Kidney capillary endothelial cell (primary cell): ENCODE measurements around the gene GPATCH2L.

Experiments used
- DNase-seq: peaks from one replicate; pipeline ENCODE4 v3.0.0-alpha.2; 2018; ENCODE audit warnings: low spot score

Gene GPATCH2L

DNA sequence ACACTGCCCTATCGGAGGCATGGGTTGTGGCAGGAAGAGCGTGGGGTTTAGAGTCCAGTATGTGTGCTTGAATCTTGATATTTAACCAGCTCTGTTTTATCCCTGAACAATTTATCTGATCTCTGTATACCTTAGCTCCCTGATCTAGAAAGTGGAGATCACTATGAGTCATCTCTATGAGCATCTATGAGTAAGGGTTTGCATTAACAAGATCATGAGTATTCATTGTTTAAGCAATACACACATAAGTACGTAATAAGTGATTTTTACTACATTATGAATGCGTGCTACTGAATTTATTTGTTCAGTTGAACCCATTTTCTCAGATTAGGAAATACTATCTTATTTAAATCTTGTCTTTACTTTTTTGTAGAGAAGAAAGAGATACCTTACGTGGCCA is 49.4 kb downstream of the GPATCH2L start:
- DNase-seq, result peak; percentile 29

DNA sequence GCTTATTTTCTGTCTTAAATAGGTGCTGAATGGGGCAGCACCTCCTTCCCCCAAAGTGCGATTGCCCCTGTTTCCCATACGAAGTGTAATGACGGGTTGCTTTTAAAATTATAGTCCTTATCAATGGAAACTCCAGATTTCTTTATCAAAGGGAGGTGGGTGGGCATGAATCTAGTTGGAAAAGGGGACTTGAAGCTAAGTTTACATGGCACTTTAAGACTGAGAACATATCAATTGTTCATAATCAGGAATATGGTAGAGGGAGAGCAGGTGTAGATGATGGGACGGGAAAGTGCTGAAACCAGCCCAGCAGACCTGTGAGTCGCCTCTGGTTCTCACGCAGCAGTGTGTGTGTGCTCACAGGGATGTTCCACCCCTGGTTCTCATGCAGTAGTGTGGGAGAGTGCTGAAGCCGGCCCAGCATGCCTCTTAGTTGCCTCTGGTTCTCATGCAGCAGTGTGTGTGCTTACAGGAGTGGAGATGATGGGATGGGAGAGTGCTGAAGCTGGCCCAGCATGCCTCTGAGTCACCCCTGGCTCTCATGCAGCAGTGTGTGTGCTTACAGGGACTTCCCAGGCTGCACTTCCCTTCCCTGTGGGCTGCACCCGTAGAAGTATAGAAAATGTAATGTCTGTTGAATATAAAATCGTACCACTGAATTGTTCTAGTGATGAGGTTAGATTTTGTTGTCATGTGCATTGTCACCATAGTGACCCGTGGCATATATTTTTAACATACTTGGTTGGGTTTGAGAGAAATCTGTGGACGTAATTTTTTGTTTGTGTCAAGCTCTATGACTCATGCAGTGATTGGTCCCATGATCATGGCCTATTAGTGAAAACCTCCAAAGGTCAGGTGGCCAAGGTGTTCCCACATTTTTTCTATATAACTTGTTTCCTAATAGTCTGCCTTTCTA is 51.6 kb downstream of the GPATCH2L start:
- peak; percentile 13 for DNase-seq

DNA sequence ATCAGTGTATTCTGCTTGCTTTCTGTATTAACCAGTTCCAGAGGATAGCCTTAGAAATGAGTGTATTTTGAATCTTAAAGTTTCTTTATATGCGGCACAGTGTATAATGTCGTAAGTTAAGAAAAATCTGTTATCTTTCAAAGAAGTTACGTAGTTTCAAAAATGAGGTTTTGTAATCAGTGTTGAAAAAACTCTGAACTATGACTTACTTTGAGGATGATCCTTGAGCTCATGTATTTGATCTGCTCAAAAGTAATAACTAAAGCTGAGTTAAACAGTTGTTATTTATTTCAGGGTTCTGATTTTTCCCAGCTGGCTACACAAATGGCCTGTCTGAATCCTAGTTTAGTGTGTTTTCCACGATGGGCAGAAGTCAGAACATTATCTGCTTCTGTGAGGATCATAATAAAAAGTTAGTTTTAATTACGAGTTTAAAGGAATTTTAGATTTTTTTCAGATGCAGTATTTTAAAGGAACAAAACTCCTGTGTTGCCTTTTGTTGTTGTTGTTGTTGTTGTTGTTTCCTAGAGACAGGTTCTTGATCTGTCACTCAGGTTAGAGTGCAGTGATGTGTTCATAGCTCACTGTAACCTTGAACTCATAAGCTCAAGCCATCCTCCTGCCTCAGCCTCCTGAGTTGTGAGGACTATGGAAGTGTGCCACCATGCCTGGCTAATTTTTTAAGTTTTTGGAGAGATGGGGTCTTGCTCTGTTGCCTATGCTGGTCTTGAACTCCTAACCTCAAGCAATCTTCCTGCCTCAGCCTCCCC is 52.9 kb downstream of the GPATCH2L start:
- no peak for DNase-seq

DNA sequence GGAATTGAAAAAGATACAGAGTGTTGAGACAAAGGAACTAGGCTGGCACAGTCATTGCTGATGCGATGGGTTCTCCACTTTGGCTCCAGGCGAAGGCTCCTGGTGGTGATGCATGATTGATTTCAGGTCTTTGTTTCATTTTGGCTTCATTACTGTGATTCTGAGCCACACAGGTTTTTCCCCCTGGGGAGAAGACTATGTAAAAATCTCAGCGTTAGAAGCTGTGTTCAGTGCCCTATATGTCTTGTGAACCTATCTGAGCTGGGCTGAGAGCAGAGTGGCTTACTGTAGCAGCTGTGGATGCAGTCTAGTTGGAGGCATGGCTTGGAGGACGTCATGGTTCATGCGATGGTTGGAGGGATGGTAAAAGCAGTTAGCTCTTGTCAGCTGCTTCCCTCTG is 54.0 kb downstream of the GPATCH2L start:
- DNase-seq, result no peak

DNA sequence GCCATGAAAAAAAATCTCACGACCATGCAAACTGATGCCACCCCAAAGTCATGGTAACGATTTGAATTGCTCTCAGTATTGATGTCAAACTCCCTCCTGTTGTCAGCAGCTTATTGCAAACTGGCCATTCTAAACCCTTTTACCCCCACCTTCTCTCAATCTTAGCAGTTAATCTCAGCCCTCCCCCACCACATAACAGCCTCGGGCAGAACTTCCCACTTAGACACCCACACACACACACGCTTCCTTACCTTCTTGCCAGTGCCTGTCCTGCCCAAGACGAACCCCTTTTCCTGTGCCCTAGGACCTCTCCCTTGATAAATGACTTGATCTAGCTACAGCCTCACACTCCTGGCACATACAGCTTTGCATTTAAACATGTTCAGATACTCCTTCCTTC is 56.6 kb downstream of the GPATCH2L start:
- no peak for DNase-seq

DNA sequence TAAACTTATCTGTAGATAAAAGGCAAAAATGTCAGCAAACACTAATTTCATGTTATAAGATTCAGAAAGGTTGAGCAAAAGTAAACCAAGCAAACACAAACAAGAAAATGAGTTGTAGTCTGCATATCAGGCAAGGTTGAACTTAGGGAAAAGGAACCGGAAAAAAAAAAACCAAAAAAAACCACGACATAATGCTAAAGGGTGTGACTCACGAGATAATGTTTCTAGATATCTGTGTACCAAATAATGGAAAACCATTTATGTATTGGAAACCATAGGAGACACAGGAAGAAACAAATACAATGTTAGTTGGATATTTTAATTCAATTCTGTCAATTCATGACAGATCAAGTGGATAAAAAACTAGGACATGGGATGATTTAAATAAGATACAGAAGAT is 60.5 kb downstream of the GPATCH2L start:
- no peak for DNase-seq

DNA sequence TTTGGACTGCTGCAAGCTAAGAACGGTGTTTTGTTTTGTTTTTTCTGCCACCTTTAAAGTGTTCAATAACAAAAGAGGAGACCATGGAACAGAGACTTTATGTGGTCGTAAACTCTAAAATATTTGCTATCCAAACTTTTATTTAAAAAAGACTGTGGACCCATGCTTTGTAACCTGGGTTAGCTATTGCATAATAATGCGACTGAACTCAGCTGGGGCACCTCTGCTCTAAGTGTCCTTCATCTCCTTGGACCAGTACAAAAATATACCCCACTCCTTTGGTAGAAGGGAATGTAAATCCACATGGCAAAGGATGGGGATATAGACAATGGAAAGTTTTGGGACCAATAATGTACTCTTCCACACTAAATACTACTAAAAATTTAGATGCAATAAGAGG is 65.5 kb downstream of the GPATCH2L start:
- DNase-seq, result no peak

DNA sequence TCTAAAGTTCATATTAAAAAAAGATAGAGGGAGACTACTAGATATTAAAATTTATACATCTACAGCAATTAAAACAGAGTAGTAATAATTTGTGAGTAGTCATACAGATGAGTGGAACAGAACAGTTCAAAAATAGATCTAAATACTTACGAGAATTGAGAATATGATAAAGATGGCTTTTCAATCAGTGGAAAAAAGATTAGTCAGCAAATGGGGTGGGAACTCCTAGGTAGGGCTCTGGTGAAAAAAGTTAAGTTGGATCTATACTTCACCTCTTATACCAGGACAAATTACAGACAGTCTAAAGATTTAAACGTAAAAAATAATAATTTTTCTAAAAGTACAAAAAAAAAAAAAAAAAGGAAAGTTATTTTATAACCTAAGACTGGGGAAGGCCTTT is 66.9 kb downstream of the GPATCH2L start:
- no peak for DNase-seq

DNA sequence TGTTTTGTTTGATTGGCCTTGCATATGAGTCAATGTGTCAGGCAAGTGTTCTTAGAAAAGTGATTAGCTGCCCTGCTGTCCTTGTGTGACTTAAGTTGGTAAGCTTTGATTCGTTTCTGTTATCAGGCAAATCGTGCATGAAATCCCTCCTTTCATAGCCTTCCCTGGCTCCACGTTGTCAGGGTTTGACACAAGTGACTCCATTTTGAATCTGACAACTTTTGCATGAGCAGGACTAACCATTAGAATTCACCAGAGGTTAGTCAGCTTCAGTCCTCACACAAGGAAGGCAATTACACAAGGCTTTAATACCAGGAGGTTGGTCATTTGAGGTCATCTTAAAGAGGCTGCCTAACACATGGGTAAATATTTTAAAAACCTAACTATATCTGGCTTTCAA is 68.2 kb downstream of the GPATCH2L start:
- DNase-seq, result no peak

DNA sequence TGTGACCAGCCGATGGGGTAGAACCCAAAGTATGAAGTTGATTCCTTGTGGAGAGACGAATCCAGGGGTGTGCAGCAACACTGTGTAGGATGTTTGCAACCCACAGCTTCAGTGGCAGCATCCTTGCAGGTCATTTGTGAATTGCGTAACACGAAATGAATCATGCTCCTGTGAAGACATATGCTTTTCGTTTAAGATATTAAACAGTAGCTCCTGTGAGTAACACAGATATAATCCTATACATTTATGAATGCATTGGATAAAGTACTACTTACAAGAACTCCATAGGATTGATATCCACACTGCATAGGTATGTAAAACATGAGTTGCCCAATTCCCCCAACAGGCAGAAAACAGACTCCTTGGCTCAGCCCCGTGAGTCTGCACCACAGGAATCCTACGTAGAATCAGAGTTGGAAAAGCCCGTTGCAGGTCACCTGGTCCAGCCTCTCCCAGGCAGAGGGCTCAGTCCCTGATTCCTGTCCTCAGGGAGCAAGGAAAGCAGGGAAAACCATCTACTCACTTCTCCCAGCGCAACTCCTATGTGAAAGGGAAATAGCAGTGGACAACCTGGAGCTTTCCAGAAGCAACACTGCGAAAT is 75.8 kb downstream of the GPATCH2L start:
- no peak for DNase-seq

DNA sequence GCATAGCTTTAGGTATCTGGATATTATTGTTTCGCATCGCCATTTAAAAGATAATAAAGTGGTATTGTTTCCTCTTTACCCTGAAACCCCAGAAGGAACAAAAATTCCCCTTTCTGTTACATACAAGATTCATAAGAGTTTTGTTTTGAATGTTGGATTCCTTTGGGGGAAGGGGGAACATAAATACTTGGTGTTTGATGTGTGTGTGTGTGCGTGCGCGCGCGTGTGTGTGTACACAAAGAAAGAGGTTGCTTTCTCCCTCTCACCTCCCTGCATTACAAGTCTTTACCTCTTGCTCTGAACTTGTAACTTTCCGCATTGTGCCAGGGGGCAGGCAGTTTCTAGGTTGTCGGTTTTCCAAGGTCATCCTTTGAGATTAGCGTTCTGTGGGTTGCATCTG is 76.4 kb downstream of the GPATCH2L start:
- no peak for DNase-seq

DNA sequence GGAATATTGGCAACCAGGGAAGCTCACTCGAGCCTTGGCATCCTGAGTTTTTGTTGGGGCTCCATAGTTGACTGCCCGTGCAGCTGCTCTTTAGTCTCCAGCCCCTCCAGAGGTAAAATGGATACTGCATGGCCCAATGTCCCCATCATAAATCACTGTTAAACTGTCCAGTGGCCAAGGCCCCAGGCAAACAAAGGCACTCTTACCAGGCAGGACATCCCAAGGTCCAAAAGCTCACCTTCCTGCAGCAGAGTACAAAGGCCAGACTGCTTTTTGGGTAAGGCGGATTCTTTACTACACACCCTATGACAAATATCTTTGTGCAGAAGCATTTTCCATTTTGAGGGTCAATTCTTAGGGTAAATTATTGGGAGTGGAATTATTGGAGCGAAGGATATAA is 81.1 kb downstream of the GPATCH2L start:
- DNase-seq, result no peak

DNA sequence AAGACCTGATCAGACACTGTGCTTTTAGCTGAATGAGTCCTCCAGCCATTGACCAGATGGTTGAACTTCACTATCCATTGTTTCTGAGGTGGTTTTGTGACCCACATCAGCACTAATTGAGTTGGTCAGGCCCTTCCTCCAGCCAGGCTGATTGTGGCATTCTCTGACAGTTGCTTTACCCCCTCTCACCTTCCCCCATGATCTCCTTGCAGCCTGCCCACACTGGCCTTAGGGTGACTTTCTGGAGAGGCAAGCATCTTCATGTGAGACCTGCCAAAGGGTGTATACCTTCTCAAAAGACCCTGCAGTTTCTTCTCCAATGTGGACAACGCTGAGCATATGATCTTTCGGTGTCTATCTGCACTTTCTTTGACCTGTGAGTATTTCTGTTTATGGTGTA is 83.9 kb downstream of the GPATCH2L start:
- no peak for DNase-seq

DNA sequence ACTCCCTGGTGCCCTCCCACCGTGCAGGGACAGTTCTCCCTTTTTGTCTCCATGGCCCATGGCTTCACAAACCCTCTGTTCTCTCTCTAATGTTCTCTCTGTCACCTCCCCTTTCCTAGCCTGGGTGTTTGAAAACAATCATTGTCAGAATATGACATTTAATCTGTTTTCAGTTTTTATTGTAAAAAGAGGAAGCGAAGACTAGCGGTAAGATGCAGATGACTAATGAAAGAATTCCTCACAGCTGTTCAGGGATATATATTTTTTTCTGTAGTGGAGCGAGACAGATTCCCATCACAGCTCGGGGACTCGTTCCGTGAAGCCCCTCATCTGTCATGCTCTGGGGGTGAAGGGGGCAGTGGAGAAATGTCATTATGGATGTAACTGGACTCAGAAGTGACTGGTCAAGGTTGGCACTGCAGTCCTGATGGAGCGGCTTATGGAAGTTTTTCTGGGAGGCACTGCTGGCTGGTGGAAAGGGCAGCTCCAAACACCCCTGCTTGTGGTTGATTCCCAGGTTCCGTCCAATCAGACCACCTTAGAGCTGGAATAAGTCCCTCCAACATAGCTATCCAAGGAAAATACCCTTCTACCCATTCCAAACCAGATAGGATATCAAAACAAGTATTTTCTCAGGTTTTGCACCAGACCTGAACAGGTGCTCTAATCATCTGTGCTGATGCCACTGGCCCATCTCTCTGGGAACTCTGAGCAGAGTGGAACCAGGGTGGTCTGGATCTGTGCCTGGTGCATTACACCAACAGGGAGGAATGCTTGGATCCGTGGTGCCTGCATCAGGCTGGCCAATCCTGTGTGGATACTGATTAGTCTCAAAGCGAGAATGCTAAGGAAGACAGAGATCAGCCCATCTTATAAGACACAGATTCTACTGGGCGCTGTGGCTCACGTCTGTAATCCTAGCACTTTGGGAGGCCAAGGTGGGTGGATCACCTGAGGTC is 84.7 kb downstream of the GPATCH2L start:
- no peak for DNase-seq

DNA sequence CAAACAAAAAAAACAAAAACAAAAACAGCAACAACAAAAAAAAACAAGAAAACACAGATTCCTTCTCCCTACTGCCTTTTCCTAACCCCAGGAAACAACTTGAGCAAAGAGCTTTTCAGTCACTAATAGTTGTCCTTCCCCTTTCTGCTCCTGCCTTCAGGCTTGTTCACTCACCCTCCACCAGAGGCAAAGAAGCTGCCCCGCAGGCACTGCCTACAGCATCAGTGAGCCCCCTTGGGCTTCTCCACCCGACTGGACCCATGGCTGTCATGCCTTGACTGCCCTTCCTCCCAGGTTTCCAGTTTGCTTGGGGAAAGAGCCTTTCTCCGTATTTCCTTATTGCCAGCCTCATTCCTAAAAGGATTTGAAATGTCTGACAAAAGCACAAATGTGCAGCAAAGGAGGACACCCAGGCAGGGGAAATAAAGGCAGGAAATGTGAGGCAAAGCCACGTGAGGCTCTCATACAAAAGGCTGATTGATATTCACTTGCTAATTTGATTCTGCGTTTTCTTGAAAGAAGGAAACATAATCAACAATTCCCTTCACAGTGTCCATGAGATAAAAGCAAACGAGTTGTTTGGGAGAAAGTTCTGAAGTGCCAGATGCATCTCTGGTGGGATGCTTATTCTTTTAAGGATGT is 85.7 kb downstream of the GPATCH2L start:
- no peak for DNase-seq

DNA sequence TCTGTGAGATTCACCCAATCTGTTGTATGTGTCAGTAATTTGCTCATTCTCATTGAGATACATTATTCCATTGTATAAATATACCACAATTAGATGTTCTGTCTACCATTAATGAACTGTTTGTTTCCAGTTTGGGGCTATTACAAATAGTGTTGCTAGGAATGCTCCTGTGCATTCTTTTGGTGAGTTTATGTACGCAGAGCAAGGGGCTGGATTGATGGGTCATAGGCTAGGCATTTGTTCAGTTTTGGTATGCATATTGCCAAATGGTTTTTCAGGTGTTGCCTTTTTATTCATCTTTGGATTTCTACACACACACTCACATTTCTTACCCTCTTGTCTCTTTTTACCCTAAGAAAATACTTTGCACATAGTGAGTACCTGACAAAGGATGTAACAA is 93.4 kb downstream of the GPATCH2L start:
- no peak for DNase-seq

DNA sequence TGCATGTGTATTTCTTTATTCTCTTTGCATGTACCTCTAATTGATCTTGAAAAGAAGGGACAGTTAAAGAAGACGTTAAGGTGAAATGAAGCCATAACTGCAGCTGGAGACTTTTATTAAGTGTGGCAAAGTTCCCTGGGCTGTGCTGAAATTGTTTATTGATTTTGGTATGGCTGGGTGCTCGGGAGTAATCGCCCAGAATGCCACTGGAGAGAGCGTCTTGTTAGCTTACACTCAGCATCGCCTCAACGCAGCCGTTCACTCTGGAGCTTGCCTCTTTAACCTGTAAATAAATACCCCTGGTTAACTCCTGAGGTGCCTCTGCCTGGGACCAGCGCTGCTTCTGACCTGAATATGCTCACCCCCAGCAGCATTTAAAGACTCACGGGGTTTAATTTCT is 98.6 kb downstream of the GPATCH2L start:
- no peak for DNase-seq

DNA sequence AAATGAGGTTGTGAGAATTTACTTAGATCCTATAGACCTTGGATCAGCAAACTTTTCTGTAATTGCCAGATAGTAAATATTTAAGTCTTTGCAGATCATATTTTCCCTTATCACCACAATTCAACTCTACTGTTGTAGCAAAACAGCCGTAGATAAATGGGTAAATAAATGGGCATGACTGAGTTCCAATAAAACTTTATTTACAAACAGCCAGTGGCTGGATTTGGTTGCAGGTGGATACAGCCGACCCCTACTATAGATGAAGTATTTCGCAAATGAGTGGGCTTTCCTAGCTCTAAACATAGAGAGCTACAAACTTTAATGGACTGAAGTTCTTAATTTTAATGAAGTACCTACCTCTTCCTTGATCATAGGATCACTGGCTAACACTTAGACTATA is 100.7 kb downstream of the GPATCH2L start:
- DNase-seq, result no peak

DNA sequence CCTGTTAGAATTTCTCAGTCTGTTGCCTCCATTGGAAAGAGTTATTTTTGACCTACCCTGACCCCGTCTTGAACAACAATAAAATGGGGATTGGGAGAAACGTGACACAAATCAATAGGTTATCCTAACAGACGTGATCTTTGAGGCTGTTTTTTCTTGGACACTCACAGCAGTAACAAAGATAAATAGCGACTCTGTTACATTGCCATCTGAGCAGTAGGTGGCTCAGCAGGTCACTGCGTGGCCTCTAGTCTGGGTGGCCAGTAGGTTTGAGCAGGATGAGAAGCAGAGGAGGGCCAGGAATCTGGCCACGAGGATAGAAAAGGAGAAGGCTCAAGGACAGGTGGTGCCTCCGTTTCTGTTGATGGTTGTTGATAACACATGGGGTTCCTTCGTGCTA is 101.4 kb downstream of the GPATCH2L start:
- no peak for DNase-seq

DNA sequence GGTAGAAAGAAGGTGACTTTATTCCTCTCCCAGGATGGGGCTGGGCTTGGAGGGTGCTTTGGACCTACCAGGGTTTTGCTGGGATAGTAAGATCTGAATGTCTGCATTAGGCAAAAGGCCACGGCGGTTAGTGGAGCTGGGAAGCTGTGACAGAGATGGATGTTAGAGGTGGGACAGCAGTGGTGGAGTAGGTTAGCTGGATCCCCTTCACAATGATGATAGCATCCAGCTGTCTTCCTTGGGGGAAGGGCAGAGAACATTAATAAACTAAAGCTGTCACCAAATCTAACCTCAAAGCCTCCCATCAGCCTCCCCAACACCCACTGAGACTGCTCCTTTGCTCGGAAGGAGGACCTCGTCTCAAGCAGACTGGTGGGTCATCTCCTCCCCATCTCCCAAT is 104.8 kb downstream of the GPATCH2L start:
- DNase-seq, result no peak

DNA sequence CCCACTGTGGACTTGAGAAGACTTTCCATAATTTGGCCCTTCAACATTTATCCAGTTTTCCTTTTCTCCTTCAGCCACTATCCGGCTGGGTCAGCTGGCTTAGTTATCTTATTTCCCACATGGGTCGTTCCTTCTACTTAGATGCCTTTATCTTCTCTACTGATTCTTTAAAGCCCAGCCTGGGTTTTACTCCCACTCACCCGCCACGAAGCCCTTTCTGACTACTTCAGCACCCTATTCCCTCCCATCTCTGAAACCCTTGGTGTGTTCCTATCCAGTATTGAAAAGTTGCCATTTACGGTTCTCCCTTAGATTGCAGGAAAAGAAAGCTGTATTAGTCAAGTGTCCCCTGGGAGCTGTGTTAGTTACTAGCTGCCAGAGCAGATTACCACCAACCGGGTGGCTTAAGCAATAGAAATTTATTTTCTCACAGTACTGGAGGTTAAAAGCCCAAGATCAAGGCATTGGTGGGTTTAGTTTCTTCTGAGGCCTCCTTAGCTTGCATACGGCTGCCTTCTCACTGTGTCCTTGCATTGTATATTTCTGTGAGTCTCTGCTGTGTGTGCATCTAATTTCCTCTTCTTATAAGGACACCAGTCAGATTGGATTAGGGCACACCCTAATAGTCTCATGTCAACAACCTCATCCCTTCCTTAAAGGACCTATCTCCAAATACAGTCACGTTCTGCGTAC is 105.5 kb downstream of the GPATCH2L start:
- DNase-seq, result no peak
